ENCODE data around the gene GDI1.

The GDI1 gene

GRCh38 chrX:154481195-154481594 is 44.2 kb downstream of the GDI1 start:
- no peak for DNase-seq (ENCODE audit: low read depth, low spot score)

DNA sequence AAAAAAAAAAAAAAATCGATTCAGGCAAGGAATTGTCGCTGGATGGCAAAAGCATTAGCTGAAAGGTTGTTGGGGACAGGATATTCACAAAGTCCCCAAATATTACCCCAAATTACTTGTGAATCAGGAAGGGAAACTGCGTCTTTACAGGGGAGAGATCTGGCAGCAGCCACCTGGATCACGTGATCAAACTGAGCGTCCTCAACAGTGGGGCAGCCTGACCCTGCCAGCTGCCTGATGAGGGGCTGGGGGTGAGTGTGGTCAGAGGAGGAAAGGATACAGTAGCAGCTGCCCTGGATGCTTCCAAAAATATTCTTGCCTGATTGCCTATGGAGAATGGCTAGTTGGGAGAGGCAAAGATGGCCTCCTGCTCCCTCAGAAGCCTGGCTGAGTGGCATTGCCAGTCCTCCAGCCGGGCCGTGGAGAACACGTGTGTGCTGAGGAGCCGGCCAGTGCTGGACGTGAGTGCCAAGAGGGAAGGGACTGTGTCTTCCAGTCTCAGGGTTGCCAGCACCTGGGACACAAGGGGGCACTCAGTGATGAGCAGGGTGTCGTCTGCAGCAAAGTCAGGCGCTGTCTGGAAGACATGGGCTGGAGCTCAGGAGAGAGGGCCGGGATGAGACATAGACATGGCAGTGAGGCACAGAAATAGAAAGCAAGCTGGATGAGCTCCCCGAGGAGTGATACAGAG is 45.1 kb downstream of the GDI1 start:
- no peak for DNase-seq (ENCODE audit: low read depth, low spot score)

DNA sequence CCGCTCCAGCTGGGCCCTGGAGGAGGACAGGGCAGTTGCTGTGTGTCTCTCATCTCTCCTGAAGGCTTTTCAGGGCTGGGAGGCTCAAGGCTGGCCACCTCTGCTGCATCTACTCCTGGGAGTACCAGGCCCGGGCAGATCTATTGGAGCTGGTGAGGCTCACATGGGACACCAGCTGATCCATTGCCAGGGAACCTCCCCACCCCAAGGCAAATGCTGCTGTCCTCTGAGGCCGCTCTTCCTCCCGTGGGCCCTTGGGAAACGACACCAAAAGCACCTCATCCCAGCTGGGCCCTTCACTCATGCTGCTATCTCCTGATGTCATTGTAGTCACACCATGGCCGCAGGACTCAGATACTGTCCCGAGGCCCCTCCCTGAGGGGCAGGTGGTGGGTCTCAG is 45.8 kb downstream of the GDI1 start:
- DNase-seq (ENCODE audit: low read depth, low spot score), result no peak

DNA sequence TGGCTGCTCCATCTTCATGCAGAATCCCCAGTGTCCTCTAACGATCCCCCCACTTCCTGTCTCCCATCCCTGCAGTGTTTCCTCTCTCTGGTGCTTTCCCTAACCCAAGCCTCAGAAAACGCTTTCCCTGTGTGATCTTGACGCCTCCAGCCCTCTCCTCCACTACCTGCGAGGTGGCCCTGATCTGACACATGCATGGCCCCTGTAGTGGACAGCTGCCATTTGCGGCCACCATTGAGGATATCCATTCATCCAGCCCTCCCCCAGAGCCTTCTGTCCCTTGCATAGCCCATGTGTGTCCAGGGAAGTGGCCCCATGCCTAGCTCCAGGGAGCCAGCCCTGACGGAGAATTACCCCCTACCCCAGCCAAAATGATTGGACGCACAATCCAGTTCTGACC is 46.4 kb downstream of the GDI1 start:
- DNase-seq (ENCODE audit: low read depth, low spot score), result no peak

- no peak for DNase-seq (ENCODE audit: low read depth, low spot score)
These were observed 47.5 kb downstream of the GDI1 start for GRCh38 chrX:154484255-154485149.

DNA sequence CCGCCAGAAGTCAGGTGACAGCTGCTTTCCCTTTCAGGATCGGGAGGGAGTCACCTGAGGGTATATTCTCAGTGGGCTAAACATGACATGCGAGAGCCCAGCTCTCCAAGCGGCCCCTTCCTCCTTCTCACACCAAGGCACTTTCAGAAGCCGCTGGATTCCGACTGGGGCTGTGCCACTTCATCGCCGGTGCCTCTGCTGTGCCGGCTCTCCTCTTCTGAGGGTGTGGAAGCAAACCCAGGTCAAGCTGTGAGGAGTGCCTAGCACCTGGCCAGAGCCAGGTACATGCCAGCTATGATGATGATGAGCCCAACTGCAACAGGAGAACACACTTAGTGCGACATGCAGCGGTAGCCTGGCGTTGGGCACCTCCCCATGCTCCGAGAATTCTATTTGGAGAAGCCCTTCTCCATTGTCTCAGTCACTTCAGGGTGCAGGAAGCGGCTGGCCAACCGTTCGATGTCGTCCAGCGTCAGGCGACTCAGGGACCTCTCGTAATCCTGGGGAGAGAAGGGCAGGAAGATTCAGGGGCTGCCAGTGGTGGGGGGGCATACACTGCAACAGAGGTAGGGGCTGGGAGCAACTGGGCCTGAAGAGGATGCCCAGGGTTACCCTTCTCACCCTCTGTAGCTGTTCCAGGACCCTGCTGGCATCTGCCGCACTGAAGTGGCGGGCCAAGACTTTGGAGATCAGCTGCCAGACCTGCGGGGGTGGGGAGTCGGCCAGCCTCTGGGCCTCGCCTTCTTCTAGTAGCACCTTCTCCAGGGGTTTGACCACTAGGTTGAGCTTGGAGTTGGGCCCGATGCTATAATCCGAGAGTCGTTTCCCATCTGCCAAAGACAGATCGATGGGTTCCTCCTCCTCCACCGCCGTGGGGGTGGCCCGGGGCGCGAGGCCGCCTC is 48.4 kb downstream of the GDI1 start:
- DNase-seq (ENCODE audit: low read depth, low spot score), result no peak

DNA sequence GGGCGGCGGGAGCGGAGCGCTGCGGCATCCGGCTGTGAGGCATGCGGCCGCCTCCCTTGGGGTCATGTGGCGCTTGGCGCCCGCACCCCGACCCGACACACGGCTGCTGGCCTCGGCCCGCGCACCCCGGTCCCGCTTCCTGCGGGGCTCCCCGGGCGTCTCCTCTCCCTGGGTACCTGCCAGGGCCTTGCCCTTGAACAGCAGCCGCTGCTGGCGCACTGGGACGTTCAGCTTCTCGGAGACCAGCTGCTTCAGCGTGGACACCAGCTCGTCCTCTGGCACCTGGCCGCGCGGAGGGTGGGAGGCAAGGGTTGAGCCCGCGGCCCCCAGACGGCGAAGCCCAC is 49.1 kb downstream of the GDI1 start:
- no peak for DNase-seq (ENCODE audit: low read depth, low spot score)

DNA sequence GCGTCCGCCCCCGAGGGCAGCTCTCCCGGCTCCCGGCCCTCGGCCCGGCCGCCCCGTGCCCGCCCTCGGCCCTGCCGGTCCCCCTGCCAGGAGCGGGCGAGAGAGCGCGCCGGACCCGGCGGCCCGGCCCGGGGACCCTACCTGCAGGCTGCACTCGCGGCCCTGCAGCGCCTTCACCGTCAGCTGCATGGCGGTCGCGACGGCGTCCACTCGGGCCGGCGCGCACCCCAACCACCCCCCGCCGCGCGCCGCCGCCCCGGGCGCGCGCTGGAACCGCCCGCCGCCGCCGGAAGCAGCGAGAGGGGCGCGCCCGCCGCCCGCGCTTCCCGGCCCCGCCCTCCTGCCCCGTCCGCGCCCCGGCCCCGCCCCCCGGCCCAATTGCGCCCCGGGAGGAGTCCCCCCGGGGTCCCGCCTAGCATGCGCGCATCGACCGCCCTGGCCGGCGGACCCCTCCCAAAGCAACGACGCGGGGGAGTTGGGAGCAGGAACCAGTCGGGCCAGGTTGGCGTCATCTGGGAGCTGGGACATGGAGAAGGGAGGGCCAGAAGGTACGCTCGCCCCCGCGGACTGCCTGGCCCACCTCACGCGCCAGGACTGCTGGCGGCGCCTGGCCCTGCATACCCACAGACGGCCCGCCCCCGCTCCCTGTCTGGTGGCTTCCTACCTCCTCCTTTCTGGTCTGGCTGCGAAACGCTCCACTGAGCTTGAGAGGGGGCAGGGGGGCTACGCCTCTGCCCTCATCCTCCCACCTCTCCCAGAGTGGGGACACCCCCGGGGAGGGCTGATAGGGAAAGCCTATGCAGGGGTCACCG is 49.6 kb downstream of the GDI1 start, which contains the start of gene UBL4A:
Gene UBL4A, minus strand, starts transcription at position 220 of the 812 bp plus-strand sequence. Its CDS starts 31 bp downstream, at position 189.
- DNase-seq (ENCODE audit: low read depth, low spot score), result no peak

DNA sequence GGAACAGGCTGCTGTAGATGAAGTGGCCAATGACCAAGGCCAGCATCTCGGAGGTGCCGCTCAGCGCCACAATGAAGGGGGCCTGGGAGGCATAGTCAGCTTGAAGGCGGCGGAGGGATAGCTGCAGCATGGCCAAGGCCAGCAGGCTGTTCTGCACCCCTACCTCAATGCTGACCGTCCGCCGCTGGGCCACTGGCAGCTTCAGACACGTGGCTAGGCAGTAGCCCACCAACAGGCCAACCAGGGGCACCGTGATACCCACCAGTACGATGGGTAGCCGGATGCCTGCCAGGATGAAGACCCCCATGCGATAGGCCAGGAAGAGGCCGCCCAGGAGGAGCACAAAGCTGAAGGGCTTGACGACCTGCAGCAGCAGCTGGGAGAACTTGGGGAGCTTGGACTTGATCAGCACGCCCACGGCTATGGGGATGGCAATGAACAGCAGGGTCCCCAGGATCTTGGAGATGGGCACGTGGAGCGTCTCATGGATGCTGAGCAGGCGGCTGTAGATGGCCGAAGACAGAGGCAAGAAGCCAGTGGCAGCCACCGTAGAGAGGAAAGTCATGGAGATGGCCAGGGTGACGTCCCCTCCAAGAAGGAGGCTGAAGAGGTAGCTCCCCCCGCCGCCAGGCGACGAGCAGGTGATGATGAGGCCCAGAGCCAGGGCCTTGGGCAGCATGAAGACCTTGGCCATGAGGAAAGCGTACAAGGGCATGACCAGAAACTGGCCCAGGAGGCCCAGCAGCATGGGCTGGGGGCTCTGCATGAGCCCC is 50.8 kb downstream of the GDI1 start:
- DNase-seq (ENCODE audit: low read depth, low spot score), result no peak

DNA sequence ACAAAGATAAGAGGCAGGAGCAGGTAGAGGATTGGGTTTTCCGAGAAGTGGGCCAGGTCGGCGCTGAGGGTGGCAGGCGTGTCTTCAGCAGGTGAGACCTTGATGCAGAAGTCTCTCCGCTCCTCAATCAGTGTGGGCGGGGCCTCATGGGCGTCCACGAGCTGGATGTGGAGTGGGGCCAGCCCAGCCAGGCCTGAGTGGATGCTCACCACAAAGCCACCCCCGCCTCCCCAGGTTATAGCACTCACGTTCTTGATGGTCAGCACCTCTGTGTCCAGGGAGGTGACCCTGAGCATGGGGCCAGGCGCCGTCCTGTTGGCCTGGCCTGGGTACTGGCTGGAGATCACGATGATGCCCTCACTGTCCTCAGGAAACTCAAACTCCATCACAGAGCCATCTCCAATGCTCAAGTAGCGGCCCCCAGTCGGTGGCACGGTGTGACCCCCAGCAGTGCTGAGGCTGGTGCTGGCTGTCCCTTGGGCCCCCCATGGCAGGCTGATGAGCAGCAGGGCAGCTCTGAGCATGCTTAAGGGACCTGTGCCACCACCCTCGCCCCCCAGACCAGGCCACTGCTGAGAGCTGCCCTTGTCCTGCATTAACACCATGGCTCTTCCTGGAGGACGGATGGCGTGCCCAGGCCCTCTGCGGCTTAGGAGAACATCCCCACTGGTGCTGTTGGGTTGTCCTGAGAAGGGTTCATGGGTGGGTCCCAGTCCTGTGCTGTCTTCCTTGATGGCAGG is 51.6 kb downstream of the GDI1 start:
- DNase-seq (ENCODE audit: low read depth, low spot score), result no peak

GRCh38 chrX:154489182-154489581 is 52.2 kb downstream of the GDI1 start:
- DNase-seq (ENCODE audit: low read depth, low spot score), result no peak

DNA sequence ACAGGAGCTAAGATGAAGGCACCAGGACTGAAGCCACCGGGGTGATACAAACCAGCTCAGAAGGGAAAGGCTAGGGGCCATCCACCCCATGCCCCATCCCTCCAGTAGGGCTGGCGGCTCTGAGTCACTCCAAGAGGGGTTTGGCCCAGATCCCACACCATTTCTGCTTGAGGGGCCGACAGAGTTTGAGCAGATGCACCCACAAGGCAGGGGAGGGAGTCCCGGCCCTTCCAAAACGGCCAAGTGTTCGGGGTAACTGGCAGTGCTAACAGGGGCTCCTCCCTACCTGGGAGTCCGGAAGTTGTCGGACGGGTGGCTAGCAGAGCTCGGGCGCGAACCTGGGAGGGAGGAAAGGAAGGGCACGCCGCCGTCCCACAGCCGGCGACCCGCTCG is 53.1 kb downstream of the GDI1 start:
- DNase-seq (ENCODE audit: low read depth, low spot score), result no peak

- peak; percentile 68 for DNase-seq (ENCODE audit: low read depth, low spot score)
These were observed 53.6 kb downstream of the GDI1 start, which contains the start of gene SLC10A3 for GRCh38 chrX:154490414-154491083. SLC10A3 (minus strand) TSS chrX:154490629; CDS start chrX:154488940, 1,689 bp downstream.
